Measurements from ENCODE around the gene POFUT2.

DNA sequence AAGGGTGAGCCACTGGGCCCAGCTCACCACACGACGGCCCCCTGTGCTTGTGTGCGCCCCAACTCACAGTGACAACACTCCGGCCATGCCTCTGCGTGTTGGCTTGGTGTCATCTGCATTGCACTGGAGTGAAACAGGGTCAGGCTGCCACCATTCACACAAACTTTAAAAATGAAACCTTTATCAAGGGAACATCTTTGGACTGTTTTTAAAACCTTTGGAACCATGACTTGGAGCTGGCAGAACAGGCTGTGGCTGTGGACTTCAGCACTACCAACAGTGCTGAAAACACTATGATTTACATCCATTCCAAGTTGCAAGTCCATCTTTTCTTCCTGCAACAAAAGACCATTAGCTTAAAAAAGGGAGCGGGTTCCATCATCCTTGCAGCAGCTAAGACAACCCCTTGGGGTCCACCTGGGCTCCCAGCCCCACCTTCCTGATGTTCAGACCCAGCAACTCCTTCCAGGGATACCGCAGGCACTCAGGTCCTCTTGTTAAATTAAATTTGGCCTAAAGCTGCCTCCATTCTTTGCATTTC, 25.6 kb downstream of the POFUT2 start:
- TF ChIP-seq, protein P1, sequence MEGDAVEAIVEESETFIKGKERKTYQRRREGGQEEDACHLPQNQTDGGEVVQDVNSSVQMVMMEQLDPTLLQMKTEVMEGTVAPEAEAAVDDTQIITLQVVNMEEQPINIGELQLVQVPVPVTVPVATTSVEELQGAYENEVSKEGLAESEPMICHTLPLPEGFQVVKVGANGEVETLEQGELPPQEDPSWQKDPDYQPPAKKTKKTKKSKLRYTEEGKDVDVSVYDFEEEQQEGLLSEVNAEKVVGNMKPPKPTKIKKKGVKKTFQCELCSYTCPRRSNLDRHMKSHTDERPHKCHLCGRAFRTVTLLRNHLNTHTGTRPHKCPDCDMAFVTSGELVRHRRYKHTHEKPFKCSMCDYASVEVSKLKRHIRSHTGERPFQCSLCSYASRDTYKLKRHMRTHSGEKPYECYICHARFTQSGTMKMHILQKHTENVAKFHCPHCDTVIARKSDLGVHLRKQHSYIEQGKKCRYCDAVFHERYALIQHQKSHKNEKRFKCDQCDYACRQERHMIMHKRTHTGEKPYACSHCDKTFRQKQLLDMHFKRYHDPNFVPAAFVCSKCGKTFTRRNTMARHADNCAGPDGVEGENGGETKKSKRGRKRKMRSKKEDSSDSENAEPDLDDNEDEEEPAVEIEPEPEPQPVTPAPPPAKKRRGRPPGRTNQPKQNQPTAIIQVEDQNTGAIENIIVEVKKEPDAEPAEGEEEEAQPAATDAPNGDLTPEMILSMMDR (IDR thresholded peaks at IDR 0.05) = no peak
- no peak for TF ChIP-seq POLR2A (IDR thresholded peaks at IDR 0.05)
